Astrocyte of the cerebellum (primary cell): ENCODE results near the gene QRFP.
A peak's percentile ranks its signal among the peaks of the same experiment; 100 is the strongest.

ENCODE experiments used
- DNase-seq: peaks from one replicate; pipeline ENCODE4 v3.0.0-alpha.2; 2011; ENCODE audit warnings: low read depth
- H3K4me3 ChIP-seq: 2 replicates; pipeline ENCODE4 v1.5.1; 2011; ENCODE audit warnings: mild to moderate bottlenecking, low read depth, low read length, moderate library complexity
- CTCF ChIP-seq: IDR thresholded peaks from 2 replicates; pipeline ENCODE4 v1.5.1; 2012; ENCODE audit warnings: low read length, low read depth, moderate library complexity, mild to moderate bottlenecking; ENCODE audit errors: missing control alignments
- in situ Hi-C: cut with HindIII; loops from 2 replicates; pipeline ENCODE4 v1.10.0; 2017; ENCODE audit warnings: low sequenced_read_pairs

The QRFP gene

GRCh38 chr9:130937146-130938076 is 40.8 kb upstream of the QRFP start:
- DNase-seq, result no peak
- no peak overlapping the region for H3K4me3 ChIP-seq
- no peak for TF ChIP-seq CTCF

GRCh38 chr9:130936285-130937117 is 39.9 kb upstream of the QRFP start:
- in situ Hi-C loops, result no loop called here
- no peak overlapping the region for H3K4me3 ChIP-seq

More at GRCh38 chr9:130937146-130938076, 40.8 kb upstream of the QRFP start:
- in situ Hi-C loops, result no loop called here

GRCh38 chr9:130935648-130936271 is 39.1 kb upstream of the QRFP start:
- H3K4me3 ChIP-seq, result no peak overlapping the region
- no peak for TF ChIP-seq CTCF
- no peak for DNase-seq
- in situ Hi-C loops, result no loop called here

More at GRCh38 chr9:130936285-130937117, 39.9 kb upstream of the QRFP start:
- no peak for TF ChIP-seq CTCF
- peak; percentile 15 for DNase-seq

- no peak overlapping the region for H3K4me3 ChIP-seq
- TF ChIP-seq CTCF, result no peak
- in situ Hi-C loops, result no loop called here
- no peak for DNase-seq
These were observed 38.4 kb upstream of the QRFP start for GRCh38 chr9:130934702-130935647.

GRCh38 chr9:130934246-130934645 is 37.6 kb upstream of the QRFP start:
- DNase-seq, result no peak
- in situ Hi-C loops, result no loop called here
- TF ChIP-seq CTCF, result no peak
- H3K4me3 ChIP-seq, result no peak overlapping the region
